Activated CD4-positive, alpha-beta T cell treated with anti-CD3 and anti-CD28 coated beads for 36 hours (primary cell): ENCODE results near the gene ZDHHC13. TPM values are rescaled to one million over a fixed set of nuclear protein-coding genes. Genes with fewer than 3 reads are reported as not detected.

Experiments used
- ATAC-seq: fragments of 200-7000 bp; cut with Tn5 transposase; one replicate; pipeline ENCODE4 v1.10.0; 2021; ENCODE audit warnings: mild to moderate bottlenecking, moderate library complexity
- CTCF ChIA-PET: fragments of 350-600 bp; sonication (Branson Sonifier 250); formaldehyde crosslinking; loops from one replicate; lab custom pipeline; 2021; ENCODE audit warnings: antibody characterized with exemption; lab: Charles Lee
- POLR2A ChIA-PET: fragments of 350-600 bp; sonication (Branson Sonifier 250); formaldehyde crosslinking; loops from one replicate; lab custom pipeline; 2021; ENCODE audit warnings: antibody characterized with exemption, inconsistent platforms; lab: Charles Lee
- DNase-seq: peaks from one replicate; pipeline ENCODE4 v3.0.0-alpha.2; 2020
- H3K27ac Mint-ChIP-seq: one replicate; pipeline ENCODE4 v1.8.0; 2021; ENCODE audit warnings: mixed read lengths
- H3K27me3 Mint-ChIP-seq: one replicate; pipeline ENCODE4 v1.8.0; 2021; ENCODE audit warnings: mixed read lengths
- H3K36me3 Mint-ChIP-seq: one replicate; pipeline ENCODE4 v1.8.0; 2021; ENCODE audit warnings: low read depth, mixed read lengths
- H3K4me1 Mint-ChIP-seq: one replicate; pipeline ENCODE4 v1.8.0; 2021; ENCODE audit warnings: mixed read lengths
- H3K4me3 Mint-ChIP-seq: one replicate; pipeline ENCODE4 v1.8.0; 2021; ENCODE audit warnings: mild to moderate bottlenecking, moderate library complexity, mixed read lengths
- H3K9me3 Mint-ChIP-seq: one replicate; pipeline ENCODE4 v1.8.0; 2021; ENCODE audit warnings: low read depth, mixed read lengths
- intact Hi-C, 2 experiments: fragments of 100-400 bp; cut with DNase I in 1 of 2; cut with micrococcal nuclease in 1 of 2; formaldehyde crosslinking; loops; one replicate each; pipeline versions ENCODE4 v1.14.2 to v1.15.1; 2022 to 2024; cut with DNase I, micrococcal nuclease
- total RNA-seq, 2 experiments: library from RNA; stranded (reverse); gene quantifications; one replicate each; pipeline ENCODE4 v1.2.3, GENCODE V29; 2021

Gene ZDHHC13
- total RNA-seq, 2 experiments from 2014 or later, result 22.9 to 25.9 TPM

- intact Hi-C loops, result no loop called here
- POLR2A ChIA-PET, result no interaction called here
Observed at GRCh38 chr11:19101796-19102520, 15.0 kb upstream of the ZDHHC13 start.

GRCh38 chr11:19102521-19102900 lies 14.5 kb upstream of the ZDHHC13 start:
- POLR2A ChIA-PET, result no interaction called here
- H3K4me3 Mint-ChIP-seq, result no peak overlapping the region
- peaks cover 2% of the 10 kb centered on the region for H3K9me3 Mint-ChIP-seq
- H3K27ac Mint-ChIP-seq, result no peak overlapping the region
- no peaks in the 10 kb centered on the region for H3K36me3 Mint-ChIP-seq
- CTCF ChIA-PET, result interaction anchor here (1.9 kb wide), 1 partner anchor 14 kb away, joined by 8 read pairs; the partner anchor contains the start of gene ZDHHC13
- no peak for ATAC-seq
- intact Hi-C loops, result no loop called here
- peaks cover 14% of the 10 kb centered on the region for H3K27me3 Mint-ChIP-seq
- DNase-seq, result no peak
- H3K4me1 Mint-ChIP-seq, result no peaks in the 10 kb centered on the region

More at GRCh38 chr11:19101796-19102520, 15.0 kb upstream of the ZDHHC13 start:
- no peaks in the 10 kb centered on the region for H3K36me3 Mint-ChIP-seq
- H3K4me3 Mint-ChIP-seq, result no peak overlapping the region
- ATAC-seq, result no peak
- no peak for DNase-seq
- CTCF ChIA-PET, result no interaction called here
- H3K4me1 Mint-ChIP-seq, result no peaks in the 10 kb centered on the region
- peaks cover 2% of the 10 kb centered on the region for H3K9me3 Mint-ChIP-seq
- H3K27me3 Mint-ChIP-seq, result peaks cover 17% of the 10 kb centered on the region
- H3K27ac Mint-ChIP-seq, result no peak overlapping the region

DNA sequence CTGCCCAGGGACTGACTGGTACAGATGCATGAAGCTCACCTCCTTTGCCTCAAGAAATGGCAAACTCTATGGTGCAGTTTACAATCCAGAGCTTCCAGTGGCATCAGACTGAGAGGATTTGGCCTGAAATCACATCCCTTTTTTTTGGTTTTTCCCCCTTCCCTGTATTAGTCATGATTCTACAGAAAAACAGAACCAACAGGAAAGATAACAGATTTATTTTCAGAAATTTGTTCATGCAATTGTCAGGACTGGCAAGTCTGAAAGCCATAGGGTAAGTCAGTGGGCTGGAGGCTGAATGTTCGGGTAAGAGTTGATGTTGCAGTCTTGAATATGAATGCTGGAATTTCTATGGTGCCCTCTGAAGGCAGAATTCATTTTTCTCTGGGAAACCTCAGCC lies 12.0 kb upstream of the ZDHHC13 start:
- DNase-seq (no peak), ATAC-seq (no peak)
- POLR2A ChIA-PET, result no interaction called here
- H3K27me3 Mint-ChIP-seq, result peaks cover 10% of the 10 kb centered on the region
- no peak overlapping the region for H3K27ac Mint-ChIP-seq
- intact Hi-C loops, result no loop called here
- no peaks in the 10 kb centered on the region for H3K4me1 Mint-ChIP-seq
- no peak overlapping the region for H3K4me3 Mint-ChIP-seq
- H3K36me3 Mint-ChIP-seq, result no peaks in the 10 kb centered on the region
- H3K9me3 Mint-ChIP-seq, result peaks cover 2% of the 10 kb centered on the region
- CTCF ChIA-PET, result no interaction called here

- ChIA-PET POLR2A (no interaction called here), CTCF (no interaction called here)
- Mint-ChIP-seq H3K27me3 (peaks cover 4% of the 10 kb centered on the region), H3K27ac (no peak overlapping the region), H3K4me1 (no peaks in the 10 kb centered on the region), H3K36me3 (no peaks in the 10 kb centered on the region), H3K9me3 (no peaks in the 10 kb centered on the region), H3K4me3 (no peak overlapping the region)
- DNase-seq (no peak), ATAC-seq (no peak)
- intact Hi-C loops, result no loop called here
Observed at GRCh38 chr11:19107125-19107524, 9.8 kb upstream of the ZDHHC13 start.

DNA sequence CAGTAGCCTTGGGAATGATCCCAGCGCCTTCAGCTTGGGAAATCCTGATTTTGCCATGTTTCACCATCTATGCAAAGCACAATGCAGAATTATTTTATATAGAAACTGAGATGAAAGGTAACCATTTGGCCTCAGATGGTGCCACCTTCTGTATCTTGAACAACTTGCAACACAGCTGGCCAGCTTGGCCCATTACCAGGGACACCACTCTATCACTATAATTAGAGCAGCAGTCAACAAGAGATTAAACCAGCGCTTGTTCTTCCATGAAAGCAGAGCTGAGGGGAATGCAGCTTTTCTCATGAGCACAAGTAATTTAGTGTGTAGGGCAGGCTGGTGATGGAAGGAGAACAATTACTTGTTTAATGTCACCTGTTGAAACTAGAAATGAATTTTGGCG lies 6.7 kb upstream of the ZDHHC13 start:
- ChIA-PET CTCF (interaction anchor here (0.6 to 1.5 kb wide), 2 partner anchors 39 to 777 kb away, joined by 3 read pairs; no protein-coding TSS in a partner anchor), POLR2A (no interaction called here)
- H3K36me3 Mint-ChIP-seq, result no peaks in the 10 kb centered on the region
- H3K4me3 Mint-ChIP-seq, result no peak overlapping the region
- no peaks in the 10 kb centered on the region for H3K27me3 Mint-ChIP-seq
- DNase-seq (no peak), ATAC-seq (no peak)
- H3K27ac Mint-ChIP-seq, result no peak overlapping the region
- H3K4me1 Mint-ChIP-seq, result no peaks in the 10 kb centered on the region
- H3K9me3 Mint-ChIP-seq, result no peaks in the 10 kb centered on the region
- intact Hi-C loops, result loop anchor here in 1 of 2 experiments (10.0 kb wide), 1 partner anchor 785 kb away; the partner anchor contains the start of genes GTF2H1 and HPS5

- CTCF ChIA-PET, result interaction anchor here (0.6 kb wide), 1 partner anchor 633 kb away, joined by 3 read pairs; no protein-coding TSS in a partner anchor
Observed at GRCh38 chr11:19111809-19112208, 5.2 kb upstream of the ZDHHC13 start.

DNA sequence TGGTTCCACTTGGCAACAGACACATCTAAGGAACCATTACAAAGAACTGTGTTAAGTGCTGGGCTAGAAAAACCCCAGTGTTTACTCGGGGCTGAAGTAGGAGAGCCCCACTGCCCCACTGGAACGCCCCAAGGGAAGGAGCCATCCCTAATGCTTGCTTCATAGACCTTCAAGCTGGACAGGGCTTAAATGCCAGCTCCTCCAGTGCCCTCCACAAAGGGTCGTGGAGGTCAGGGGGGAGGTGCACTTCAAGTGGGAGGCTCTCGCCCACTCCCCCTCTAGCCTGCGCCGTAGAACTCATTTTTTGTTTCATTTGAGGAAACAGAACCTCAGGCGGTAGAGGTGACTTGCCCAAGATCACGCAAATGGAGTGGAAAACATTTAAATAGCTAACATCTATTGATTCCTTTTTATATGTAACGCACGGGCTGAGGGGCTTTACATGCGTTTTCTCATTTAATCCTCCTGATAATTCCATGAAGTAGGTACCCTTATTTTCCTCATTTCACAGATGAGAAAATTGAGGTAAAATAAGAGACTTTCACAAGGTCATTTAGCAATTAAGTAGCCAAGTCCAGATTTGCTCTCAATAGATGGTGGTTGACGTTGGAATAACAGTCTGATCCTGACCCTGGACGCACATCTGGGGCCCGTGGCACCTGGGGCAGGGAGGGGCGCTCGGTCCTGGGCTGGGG lies 545 bp upstream of the ZDHHC13 start:
- peak; percentile 14 for DNase-seq
- ChIA-PET POLR2A (no interaction called here), CTCF (interaction anchor here (0.6 to 1.5 kb wide), 6 partner anchors 13 to 56 kb away, joined by 3 to 8 read pairs (median 4); partner anchors contain the start of gene MRGPRX2)
- peaks cover 44% of the 10 kb centered on the region for H3K4me1 Mint-ChIP-seq
- H3K9me3 Mint-ChIP-seq, result no peaks in the 10 kb centered on the region
- H3K27ac Mint-ChIP-seq, result peak overlapping the region; percentile 87
- peak overlapping the region; percentile 89 for H3K4me3 Mint-ChIP-seq
- intact Hi-C loops, result loop anchor here (2.0 to 10.0 kb wide), 7 partner anchors 40 to 1246 kb away; partner anchors contain the start of genes GTF2H1 (in 1 of the 2), HPS5 (in 1 of the 2), HTATIP2 (in 1 of the 2) and SERGEF (in 1 of the 2)
- no peaks in the 10 kb centered on the region for H3K27me3 Mint-ChIP-seq
- H3K36me3 Mint-ChIP-seq, result peaks cover 23% of the 10 kb centered on the region
- ATAC-seq, result no peak

More at GRCh38 chr11:19111809-19112208, 5.2 kb upstream of the ZDHHC13 start:
- intact Hi-C loops, result loop anchor here in 1 of 2 experiments (10.0 kb wide), 1 partner anchor 787 kb away; the partner anchor contains the start of genes GTF2H1 and HPS5
- no peaks in the 10 kb centered on the region for H3K27me3 Mint-ChIP-seq
- no peak overlapping the region for H3K4me3 Mint-ChIP-seq
- H3K4me1 Mint-ChIP-seq, result peaks cover 5% of the 10 kb centered on the region
- H3K36me3 Mint-ChIP-seq, result no peaks in the 10 kb centered on the region
- DNase-seq, result no peak
- H3K9me3 Mint-ChIP-seq, result no peaks in the 10 kb centered on the region
- no peak overlapping the region for H3K27ac Mint-ChIP-seq
- ATAC-seq, result no peak
- POLR2A ChIA-PET, result no interaction called here

DNA sequence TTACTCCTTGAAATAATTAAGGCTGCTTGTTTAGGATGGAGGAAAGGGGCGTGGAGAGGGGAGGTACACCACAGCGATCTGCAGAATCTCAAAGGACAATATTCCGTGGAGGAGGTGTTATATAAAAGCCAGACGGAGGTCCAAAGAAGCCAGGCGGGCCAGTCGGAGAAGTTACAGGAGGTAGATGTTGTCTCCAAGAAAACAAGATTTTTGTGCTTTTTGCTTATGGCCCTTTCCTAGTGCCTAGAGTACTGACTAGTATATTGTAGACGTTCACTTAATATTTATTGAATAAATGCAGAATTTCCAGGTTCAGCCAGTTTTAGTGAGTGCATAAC lies 761 bp downstream of the ZDHHC13 start:
- no peak for DNase-seq
- ATAC-seq, result no peak
- peak overlapping the region; percentile 47 for H3K27ac Mint-ChIP-seq
- CTCF ChIA-PET, result interaction anchor here (1.5 kb wide), 1 partner anchor 40 kb away, joined by 3 read pairs; no protein-coding TSS in a partner anchor
- H3K27me3 Mint-ChIP-seq, result no peaks in the 10 kb centered on the region
- intact Hi-C loops, result loop anchor here (1.0 to 10.0 kb wide), 9 partner anchors 41 to 1245 kb away; partner anchors contain the start of genes GTF2H1 (in 1 of the 2), HPS5 (in 1 of the 2), HTATIP2 (in 1 of the 2) and NAV2 (in 1 of the 2)
- peaks cover 51% of the 10 kb centered on the region for H3K4me1 Mint-ChIP-seq
- POLR2A ChIA-PET, result no interaction called here
- peaks cover 24% of the 10 kb centered on the region for H3K36me3 Mint-ChIP-seq
- no peaks in the 10 kb centered on the region for H3K9me3 Mint-ChIP-seq
- H3K4me3 Mint-ChIP-seq, result peak overlapping the region; percentile 89

GRCh38 chr11:19121646-19122045 lies 4.7 kb downstream of the ZDHHC13 start:
- H3K27ac Mint-ChIP-seq, result peak overlapping the region; percentile 55
- peak; percentile 45 for ATAC-seq

GRCh38 chr11:19122960-19123615 lies 6.1 kb downstream of the ZDHHC13 start:
- no peak for DNase-seq
- Mint-ChIP-seq H3K4me3 (no peak overlapping the region), H3K27ac (no peak overlapping the region), H3K9me3 (peaks cover 2% of the 10 kb centered on the region), H3K27me3 (no peaks in the 10 kb centered on the region), H3K36me3 (peaks cover 59% of the 10 kb centered on the region), H3K4me1 (peaks cover 51% of the 10 kb centered on the region)
- POLR2A ChIA-PET, result no interaction called here
- no peak for ATAC-seq
- CTCF ChIA-PET, result interaction anchor here (0.8 to 3.1 kb wide), 3 partner anchors 45 to 52 kb away, joined by 3 to 16 read pairs (median 5); no protein-coding TSS in a partner anchor
- intact Hi-C loops, result no loop called here

More at GRCh38 chr11:19121646-19122045, 4.7 kb downstream of the ZDHHC13 start:
- Mint-ChIP-seq H3K27me3 (no peaks in the 10 kb centered on the region), H3K4me3 (no peak overlapping the region), H3K36me3 (peaks cover 46% of the 10 kb centered on the region), H3K4me1 (peaks cover 55% of the 10 kb centered on the region), H3K9me3 (peaks cover 1% of the 10 kb centered on the region)
- CTCF ChIA-PET, result interaction anchor here (1.5 to 3.1 kb wide), 2 partner anchors 45 to 51 kb away, joined by 5 to 16 read pairs; no protein-coding TSS in a partner anchor
- DNase-seq, result no peak
- intact Hi-C loops, result no loop called here
- POLR2A ChIA-PET, result no interaction called here
